GOT3 (cell line): Measurements from ENCODE around the gene RMI1.

Experiments used
- DNase-seq: peaks from one replicate; lab custom pipeline; 2025; ENCODE audit warnings: mixed read lengths; lab: John Stamatoyannopoulos, UW

RMI1 gene

DNA sequence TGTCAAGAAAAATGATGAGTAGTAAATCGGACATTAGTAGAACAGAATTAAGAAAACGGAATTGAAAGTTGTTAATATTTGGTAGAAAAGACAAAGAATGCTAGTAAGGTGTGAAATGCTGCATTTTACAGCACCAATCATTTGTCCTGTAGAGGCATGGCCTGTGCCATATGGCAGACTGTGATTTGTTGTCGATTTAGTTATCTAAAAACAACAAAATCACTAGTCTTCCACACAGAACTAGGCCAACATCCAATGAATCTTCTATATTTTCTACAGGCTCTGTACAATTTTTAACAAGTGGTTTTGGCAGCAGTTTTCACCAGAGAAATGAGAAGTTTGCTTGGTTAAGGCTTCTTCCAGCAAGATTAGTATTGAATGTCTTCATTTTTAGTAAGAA lies 11.0 kb upstream of the RMI1 start:
- DNase-seq = no peak

- no peak for DNase-seq
These were observed 9.1 kb upstream of the RMI1 start for GRCh38 chr9:83971485-83971884.

GRCh38 chr9:83972286-83972685 lies 8.3 kb upstream of the RMI1 start:
- DNase-seq = no peak

- no peak for DNase-seq
These were observed 5.3 kb upstream of the RMI1 start for GRCh38 chr9:83975300-83975699.

DNA sequence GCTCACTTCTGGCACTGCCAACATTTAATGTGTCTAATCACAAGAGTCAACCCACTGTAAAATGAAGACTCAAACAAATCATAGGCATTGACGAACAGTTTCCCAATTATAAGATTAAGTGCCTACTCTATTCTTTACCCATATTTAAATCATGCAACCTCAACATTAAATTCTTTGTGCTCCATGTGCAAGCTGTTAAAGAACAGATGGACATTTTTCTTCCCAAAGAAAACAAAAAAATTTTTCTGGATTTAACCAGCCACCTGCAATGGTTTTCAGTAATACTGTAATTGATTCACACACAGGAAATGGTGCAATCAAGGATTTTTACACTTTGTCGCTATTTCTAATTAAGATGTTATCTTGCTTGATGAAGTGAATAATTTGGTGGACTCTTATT lies 4.2 kb upstream of the RMI1 start:
- DNase-seq = no peak

DNA sequence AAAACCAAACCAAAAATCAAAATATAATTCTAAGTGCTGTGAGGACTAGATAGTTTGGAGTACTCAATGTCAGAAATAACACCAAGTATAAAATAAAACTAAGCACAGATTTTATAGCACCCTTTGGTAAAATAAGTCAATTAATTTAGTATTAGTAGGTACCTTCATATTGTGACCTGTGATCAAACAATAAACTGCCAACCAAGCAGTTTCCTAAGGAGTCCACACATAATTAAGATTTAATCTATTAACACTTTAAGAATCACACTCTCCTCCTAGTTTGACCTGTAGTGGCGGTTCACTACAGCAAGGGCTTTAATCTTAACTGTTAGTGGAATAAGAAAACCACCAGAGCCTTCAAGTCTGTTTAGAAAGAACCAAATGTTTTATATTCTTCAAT lies 3.4 kb upstream of the RMI1 start:
- DNase-seq = no peak

- peak; percentile 3 for DNase-seq
These were observed 1.4 kb upstream of the RMI1 start for GRCh38 chr9:83978992-83979811.

DNA sequence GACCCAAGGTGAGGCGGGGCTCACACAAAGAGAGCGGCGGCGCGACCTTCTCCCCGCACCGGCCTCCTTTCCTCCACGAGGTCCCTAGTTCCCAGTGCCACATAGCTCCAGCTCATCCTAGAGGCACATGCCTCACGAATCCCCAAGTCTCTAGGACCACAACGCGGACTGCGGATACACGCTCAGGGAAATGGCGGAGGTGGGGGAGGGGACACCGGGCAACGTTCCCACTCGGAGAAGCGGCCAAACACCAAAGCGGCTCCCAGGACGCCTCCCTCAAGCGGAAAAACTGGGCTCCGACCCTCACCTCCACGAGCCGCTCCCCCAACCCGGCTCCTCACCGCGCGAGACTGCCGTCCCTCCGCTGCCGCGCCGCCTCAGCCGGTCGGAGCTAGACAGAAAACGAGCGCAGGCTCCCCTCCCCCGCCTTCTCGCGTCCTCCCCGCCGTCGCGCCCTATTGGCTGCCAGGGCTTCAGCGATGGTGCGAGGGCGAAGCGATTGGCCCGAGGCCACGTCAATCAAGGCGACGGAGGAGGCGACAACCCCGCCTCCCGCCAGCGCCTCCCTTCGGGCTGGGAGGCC lies 702 bp upstream of the RMI1 start, which contains the start of gene HNRNPK:
TSS of gene HNRNPK (minus strand) at position 404 of the 583 bp plus-strand sequence. CDS start 1,963 bp downstream, outside the sequence.
- peak; percentile 86 for DNase-seq

GRCh38 chr9:83981126-83981871 lies 694 bp downstream of the RMI1 start:
- no peak for DNase-seq

DNA sequence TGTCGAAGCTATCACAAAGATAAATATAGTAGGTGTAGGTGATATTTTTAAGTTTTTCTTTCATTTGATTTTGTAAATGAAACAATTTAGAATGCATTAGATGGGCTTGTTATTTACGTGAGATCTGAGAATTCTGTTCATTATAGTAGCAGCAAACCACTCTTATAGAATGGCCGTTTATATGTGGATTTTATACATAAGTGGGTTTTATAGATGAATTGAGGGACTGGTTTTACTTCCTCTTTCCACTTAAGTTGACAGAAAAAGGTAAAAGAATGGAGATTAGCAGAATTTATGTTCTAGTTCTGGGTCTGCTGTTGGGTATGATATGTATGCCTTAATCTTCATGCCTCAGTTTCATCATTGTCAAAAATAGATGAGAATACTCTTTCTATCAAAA lies 5.6 kb downstream of the RMI1 start:
- no peak for DNase-seq

DNA sequence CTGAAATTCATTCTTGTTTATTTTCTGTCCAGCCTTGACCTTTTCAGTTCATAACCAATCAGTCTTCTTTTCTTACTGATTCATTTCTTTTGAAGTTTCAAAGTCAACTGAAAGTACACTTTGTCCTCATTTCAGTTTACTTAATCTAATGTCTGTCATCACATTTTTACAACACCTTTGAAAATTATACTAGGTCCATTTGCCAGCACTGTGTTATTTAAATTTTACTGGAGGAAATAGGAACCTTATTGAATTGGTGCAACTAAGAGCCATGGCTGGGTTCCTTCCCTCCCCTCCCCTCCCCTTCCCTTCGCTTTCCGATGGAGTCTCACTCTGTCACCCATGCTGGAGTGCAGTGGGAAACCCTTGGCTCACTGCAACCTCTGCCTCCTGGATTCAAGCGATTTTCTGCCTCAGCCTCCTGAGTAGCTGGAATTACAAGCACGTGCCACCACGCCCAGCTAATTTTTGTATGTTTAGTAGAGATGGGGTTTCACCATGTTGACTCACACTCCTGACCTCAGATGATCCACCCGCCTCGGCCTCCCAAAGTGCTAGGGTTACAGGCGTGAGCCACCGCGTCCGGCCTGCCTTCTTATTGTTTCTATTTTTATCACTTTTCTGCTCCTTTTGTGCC lies 6.3 kb downstream of the RMI1 start:
- DNase-seq = no peak

GRCh38 chr9:83987402-83987791 lies 6.8 kb downstream of the RMI1 start:
- no peak for DNase-seq

DNA sequence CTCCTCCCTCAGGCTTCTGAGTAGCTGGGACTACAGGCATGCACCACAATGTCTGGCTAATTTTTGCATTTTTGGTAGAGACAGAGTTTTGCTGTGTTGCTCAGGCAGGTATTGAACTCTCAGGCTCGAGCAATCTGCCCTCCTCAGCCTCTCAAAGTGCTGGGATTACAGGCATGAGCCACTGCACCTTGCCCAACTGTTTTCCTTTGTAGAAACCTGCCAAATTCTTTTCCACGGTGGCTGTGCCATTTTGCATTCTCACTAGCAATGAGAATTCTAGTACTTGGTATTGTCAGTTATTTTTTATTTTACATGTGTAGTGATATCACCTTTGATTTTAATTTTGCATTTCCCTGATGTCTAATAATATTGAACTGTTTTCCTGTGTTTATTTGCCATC lies 7.8 kb downstream of the RMI1 start:
- DNase-seq = no peak

DNA sequence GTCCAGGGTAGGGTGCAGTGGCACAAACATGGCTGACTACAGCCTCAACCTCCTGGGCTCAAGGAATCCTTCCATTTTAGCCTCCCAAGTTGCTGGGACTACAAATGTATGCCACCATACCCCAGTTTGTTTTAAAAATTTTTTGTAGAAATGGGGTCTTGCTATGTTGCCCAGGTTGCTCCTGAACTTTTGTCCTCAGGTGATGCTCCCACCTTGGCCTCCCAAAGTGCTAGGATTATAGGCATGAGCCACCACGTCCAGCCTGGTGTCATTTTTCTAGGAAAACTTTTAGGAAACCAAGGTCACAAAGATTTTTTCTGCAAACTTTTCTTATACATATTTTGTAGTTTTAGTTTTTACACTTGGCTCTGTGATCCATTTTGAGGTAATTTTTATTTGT lies 10.8 kb downstream of the RMI1 start:
- no peak for DNase-seq

DNA sequence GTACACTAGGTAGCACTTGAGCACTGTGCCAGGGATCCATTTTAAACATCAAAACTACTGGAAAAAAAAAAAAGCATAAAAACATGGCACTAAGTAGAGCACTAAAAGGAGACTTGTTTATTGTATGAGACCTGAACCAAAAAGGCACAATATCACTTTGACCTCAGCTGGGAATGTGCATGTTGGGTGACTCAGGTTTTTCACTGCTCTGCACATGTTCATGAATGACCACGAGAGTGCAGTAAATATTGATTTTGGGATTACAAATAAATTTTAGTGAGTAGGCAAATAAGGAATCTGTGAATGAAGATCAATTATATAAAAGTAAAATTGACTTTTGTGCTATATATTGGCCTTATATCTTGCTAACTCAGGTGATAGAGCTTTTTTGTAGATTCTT lies 11.8 kb downstream of the RMI1 start:
- no peak for DNase-seq

GRCh38 chr9:83992901-83993300 lies 12.3 kb downstream of the RMI1 start:
- no peak for DNase-seq

DNA sequence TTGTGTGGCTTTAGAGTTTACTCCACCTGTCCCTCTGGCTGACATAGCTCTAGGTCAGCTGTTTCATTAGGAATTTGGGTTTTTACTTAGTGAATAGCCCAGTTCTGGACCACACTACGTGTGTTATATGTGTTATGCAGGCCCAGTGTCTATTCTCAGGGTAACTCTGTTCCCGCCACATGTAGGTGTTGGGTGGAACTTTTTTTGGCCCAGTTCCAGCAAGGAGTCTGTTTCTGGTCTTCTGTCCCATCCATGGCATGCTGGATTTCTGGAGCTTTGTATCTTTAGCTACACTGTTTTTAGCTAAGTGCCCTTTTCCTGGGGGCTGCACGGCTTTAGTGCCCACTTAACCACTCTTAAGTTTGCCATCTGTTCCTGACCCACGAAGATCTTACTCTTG lies 15.5 kb downstream of the RMI1 start:
- DNase-seq = no peak

GRCh38 chr9:83999141-83999918 lies 18.7 kb downstream of the RMI1 start:
- DNase-seq = no peak

DNA sequence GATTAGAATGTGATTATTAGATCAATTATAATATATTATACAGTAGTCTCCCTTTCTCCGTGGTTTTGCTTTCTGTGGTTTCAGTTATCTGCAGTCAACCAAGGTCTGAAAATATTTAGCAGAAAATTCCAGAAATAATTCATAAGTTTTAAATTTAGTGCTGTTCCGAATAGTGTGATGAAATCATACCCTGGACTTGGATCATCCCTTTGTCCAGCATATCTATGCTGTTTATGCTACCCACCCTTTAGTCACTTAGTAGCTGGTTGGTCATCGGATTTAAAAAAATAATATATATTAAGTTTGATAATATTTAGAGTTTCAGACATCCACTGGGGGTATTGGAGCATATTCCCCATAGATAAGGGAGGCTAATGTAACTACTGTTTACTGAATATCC lies 19.6 kb downstream of the RMI1 start:
- no peak for DNase-seq

DNA sequence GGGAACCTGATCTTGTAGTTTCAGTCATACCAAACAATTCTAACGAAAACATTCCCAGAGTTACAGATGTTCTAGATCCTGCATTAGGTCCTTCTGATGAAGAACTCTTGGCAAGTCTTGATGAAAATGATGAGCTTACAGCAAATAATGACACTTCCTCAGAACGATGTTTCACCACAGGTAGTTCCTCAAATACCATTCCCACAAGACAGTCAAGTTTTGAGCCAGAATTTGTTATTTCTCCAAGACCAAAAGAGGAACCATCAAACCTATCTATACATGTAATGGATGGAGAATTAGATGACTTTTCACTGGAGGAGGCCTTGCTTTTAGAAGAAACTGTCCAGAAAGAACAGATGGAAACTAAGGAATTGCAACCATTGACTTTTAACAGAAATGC lies 21.0 kb downstream of the RMI1 start:
- no peak for DNase-seq

GRCh38 chr9:84002344-84002743 lies 21.7 kb downstream of the RMI1 start:
- DNase-seq = no peak

DNA sequence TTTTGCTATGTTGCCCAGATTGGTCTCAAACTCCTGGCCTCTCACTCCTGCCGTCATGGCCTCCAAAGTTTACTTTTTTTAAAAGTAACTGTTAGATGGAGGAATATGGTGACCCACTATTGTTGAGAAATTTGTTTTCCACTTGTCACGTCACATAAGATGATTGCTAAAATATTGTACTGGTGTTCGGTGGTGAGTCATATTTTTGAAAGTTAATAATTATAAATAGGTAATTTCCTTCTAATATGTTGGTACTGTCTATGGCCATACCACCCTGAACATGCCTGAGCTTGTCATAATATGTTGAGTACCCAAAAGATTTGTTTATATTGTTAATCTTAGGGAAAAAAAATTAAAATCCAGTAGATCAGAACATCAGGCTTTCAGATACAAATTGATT lies 22.6 kb downstream of the RMI1 start:
- DNase-seq = no peak
